OCI-M2 (cell line): ENCODE measurements around the gene GOLPH3.
"Not testable (repeated sequence)": the region's sequence is repeated elsewhere in the genome, so short reads cannot be mapped to it uniquely, and the experiment has no call there.

Source experiments
- DNase-seq: peaks from one replicate; lab custom pipeline; 2025; ENCODE audit not compliant: unreplicated experiment; lab: John Stamatoyannopoulos, UW

GOLPH3 gene

DNA sequence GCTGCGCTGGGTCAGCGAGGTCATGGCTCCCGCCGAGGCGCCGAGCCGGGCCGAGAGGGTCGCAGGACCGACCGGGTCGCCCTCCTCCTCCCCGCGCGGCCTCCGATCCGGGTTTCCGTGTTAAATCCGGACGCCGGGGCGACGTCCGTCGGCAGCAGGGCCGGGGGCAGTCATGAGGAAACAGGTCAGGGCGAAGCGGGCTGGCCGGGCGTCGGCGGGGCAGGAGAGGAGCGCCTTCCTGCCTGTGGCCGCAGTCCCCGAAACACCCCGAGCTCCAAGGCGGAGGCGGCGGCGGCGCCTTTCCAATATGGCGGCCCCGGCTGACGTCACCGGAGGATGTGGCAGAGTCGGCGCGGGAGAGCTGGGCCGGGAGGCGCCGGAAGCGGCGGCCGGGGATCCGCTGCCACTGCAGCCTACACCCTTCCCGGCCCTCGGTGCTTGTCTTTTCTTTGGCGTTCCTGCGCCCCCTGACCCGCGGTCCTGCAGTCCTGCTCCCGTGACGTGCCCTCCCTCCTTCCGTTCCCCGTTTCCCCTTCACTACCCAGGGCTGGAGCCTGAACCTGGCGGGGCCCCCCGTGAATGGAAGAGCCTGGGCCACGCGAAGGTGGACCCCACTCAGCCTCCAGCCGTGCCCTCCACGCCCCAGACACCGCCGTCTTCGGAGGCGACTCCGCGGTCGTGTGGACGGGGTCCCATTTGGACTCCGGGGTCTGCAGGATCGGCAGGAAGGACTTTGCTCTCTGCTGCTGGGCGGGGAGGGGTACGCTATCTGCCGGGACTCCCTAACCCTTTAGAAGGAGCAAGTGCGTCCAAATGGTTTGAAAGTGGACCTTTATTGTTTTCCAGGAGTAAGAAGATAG is at the start of gene GOLPH3:
Gene GOLPH3, minus strand, starts transcription at position 309 of the 860 bp plus-strand sequence. Its CDS starts 285 bp downstream, at position 24.
- peak; percentile 17 for DNase-seq

DNA sequence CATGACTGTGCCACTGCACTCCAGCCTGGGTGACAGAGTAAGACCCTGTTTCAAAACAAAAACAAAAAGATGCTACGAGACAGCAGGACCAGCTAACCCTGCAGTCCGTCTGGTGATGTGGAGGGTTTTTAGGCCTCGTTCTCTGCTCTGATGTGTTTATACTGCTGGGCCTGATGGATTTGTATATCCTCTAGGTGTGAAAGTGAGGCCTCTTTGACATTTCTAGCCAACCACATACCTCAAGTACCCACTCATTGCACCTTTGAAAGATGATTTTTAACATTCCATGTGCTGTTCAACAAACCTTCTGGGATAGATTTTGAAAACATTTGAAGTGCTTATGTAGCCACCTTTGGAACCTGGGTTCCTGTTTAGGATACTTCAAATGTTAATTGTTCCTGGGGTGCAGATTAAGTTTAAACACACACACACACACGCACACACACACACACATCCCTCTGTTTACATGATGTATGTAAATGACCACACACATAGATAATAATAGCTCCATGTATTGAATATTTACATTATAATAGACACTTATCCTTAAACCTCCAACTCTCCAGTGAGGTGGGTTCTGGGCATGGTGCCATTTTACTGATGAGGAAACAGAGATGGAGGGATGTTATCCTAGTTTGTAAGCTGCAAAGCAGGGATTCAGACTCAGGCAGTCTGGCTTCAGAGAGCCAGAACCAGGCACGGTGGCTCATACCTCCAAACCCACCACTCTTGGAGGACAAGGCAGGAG is 48.8 kb upstream of the GOLPH3 start:
- DNase-seq: no peak

DNA sequence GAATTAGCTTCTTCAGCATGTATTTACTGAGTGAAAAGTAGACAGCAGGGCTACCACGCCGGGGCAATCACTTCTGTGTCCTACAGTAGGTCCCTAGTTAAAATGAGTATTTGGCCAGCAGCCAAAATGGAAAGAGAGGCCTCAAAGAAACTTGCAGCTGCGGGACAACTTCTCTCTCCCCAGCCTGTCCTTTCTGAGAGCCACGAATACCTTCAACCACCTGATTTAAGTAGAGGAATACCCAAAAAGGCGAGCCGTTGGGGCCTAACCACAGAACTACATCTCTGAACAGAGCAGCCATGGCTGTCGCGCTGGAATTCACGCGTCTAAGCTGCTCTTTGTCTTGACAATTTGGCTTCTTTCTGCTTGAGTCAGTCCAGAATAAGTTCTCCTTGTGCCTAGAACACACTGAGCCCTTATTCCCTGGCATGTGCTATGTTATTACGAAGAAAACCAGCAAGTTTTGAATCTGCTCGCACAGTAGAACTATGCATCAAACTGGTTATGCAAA is 43.8 kb upstream of the GOLPH3 start:
- no peak for DNase-seq

DNA sequence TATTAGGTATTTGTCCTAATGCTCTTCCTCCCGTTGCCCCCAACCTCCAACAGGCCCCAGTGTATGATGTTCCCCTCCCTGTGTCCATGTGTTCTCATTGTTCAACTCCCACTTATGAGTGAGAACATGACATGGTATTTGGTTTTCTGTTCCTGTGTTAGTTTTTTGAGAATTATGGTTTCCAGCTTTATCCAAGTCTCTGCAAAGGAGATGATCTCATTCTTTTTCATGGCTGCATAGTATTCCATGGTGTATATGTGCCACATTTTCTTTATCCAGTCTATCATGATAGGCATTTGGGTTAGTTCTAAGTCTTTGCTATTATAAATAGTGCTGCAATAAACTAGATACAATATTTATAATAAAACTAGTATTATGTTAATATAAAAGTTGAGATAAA is 40.2 kb upstream of the GOLPH3 start:
- DNase-seq: not testable (repeated sequence)

DNA sequence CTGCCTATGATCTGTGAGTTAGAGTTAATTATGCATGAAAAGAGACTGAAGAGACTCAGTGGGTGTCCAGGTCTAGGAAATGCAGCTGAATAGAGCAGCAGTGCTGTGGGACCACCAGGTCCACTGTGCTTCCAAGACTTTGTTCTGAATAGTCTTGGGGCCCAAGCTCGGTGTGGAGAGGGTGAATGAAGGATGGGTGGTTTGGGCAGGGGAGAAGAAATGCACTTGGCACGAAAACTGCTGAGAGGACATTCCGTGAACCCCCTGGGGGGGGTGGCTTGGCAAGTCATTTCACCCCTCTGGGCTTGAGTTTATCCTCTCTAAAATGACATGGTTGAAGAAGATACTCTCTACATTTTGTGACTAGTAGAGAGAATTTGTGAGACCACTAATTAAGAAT is 36.0 kb upstream of the GOLPH3 start:
- no peak for DNase-seq

DNA sequence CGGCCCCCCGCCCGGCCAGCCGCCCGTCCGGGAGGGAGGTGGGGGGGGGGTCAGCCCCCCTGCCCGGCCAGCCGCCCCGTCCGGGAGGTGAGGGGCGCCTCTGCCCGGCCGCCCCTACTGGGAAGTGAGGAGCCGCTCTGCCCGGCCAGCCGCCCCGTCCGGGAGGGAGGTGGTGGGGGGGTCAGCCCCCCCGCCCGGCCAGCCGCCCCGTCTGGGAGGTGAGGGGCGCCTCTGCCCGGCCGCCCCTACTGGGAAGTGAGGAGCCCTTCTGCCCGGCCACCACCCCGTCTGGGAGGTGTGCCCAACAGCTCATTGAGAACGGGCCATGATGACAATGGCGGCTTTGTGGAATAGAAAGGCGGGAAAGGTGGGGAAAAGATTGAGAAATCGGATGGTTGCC is 34.7 kb upstream of the GOLPH3 start:
- not testable (repeated sequence) for DNase-seq

DNA sequence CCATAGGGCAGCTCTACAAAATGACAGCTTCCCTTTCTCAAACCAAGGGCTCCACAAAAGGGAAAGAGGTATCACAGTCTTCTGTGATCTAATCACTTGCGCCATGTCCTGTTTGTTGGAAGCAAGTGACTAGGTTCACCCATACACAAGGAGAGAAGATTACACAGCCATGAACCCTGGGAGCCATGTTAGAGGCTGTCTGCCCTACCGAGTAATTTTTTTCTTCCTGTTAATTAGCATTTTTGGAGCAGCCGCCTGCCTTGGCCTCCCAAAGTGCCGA is 33.2 kb upstream of the GOLPH3 start:
- no peak for DNase-seq

DNA sequence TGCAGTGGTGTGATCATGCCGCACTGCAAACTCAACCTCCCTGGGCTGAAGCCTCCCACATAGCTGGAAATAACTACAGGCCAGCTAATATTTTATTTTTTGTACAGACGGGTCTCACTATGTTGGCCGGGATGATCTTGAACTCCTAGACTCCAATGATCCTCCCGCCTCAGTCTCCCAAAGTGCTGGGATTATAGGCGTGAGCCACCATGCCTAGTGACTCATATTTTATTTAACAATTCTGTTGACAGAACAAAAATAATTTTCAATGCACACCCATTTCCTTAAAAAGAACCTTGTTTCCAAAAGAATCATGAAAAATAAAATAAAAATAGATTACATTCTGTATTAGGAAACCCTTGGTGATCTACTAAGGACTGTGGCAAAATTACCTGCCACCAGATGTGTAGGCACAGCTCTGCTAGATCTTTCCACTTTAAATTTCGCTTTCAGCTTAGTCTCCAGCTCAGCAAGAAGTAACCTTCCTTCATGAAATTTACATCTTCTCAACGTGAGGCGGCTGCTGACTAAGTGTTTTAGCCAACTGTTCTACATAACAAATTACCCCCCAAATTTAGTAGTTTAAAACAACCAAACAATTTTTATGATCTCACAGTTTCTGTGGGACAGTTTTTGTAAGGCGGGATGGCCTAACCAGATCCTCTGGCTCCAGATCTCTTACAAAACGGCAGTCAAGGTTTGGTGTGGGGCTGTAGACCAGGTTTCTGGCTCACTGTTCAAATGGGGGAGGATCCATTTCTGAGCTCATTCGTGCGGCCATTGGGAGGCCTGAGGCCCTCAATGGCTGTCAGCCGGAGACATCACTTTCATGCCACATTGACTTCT is 32.6 kb upstream of the GOLPH3 start:
- no peak for DNase-seq

DNA sequence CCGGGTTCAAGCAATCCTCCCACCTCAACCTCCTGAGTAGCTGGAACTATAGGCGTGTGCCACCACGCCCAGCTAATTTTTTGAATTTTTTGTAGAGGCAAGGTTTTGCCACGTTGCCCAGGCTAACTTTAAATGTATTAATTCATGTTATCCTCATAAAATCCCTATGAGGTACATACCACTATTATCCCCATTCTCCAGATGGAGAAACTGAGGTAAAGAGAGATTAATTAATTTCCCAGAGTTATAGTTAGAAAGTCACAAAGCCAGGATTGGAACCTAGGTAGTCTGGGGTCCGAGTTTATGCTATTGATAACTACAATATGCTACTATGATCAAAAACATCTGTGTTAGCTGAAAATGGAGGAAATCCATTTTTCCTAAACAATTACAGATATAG is 31.9 kb upstream of the GOLPH3 start:
- DNase-seq: no peak

DNA sequence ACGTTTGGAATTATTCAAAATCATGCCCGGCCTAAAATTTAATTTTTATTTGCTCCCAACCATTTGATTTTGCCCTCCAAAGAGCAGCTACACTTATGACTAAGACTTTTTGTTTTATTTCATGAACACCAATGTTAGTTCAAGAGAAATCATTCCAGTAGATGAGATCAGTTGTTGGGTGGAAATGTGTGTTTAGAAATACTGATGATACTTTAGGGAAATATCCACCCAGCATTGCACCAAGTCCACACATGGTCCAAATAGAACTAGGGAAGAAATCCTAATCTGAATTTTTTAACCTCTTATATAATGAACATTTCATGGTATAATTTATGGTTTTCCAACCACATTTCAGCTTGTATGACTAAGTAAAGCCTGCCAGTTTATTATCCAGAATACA is 28.3 kb upstream of the GOLPH3 start:
- no peak for DNase-seq

DNA sequence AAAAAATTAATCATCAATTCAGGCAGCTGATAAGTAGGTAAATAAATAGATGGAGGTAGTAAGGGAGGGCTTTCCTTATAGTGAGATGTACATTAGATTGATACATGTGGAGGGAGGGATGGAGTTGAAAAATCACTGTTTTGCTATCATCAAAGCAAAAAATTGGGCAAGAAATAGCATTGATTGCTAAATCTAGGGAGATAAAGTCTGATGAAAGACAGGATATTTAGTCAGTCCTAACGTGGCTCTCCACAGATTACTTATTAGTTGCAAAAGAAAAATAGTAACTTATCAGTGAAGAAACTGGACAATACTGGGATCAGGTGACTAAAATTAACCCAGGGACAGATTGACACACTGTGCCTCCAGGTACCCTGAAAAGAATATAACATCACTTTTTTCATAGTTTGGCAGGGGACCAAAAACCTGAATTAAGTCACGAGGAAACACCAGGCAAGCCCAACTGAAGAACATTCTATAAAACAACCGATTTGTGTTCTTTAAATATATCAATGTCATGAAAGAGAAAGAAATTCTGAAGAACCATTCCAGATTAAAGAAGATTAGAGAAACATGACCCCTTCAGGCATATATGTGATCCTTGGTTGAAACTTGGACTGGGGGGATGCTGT is 27.1 kb upstream of the GOLPH3 start:
- no peak for DNase-seq

DNA sequence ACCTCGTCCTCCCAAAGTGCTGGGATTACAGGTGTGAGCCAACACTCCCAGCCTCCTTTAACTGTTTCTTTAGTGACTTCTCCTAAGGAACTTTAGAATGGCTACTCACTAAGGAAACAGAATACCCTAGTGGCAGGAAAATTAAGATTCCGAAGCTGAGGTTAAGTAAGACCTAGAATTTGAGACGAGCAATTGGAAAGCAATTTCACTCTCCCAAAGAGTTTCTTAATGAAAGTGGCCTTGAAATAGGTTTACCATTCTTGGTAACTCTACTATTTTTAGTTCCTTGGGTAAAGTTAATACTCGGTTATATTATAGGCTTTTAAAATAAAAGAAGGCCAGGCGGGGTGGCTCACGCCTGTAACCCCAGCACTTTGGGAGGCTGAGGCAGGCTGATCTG is 22.9 kb upstream of the GOLPH3 start:
- DNase-seq: no peak

DNA sequence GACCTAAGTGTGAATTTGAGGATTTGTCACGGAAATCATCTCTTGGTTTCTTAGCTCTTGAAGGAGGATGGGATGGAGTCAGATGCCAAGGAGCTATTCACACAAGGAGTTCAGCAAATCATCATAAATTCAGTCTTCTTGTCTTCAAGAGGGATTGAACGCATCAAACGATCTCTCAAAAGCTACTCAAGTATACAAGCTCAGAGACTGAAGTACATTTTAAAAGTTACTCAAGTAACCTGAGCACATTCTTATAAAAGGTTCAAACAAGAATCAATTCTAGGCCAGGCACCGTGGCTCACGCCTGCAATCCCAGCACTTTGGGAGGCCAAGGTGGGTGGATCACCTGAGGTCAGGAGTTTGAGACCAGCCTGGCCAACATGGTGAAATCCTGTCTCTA is 21.1 kb upstream of the GOLPH3 start:
- DNase-seq: no peak

DNA sequence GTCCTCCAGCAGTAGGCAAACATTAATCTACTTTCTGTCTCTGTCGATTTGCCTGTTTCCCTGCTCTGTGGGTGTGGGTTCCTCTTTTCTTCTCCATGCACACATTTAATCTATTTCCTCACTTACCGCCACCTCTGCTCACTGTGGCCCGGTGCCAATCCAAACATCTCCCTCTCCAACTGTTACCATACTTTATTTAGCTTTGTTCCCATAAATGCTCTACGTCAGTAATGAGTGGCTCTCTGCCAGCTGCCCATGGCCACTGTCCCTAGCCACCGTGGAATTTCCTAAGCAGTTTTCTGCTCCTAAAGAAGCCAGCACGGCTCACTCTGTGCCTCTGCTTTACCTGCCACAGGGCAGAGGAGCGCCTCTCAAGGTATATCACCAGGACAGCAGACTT is 19.5 kb upstream of the GOLPH3 start:
- no peak for DNase-seq

DNA sequence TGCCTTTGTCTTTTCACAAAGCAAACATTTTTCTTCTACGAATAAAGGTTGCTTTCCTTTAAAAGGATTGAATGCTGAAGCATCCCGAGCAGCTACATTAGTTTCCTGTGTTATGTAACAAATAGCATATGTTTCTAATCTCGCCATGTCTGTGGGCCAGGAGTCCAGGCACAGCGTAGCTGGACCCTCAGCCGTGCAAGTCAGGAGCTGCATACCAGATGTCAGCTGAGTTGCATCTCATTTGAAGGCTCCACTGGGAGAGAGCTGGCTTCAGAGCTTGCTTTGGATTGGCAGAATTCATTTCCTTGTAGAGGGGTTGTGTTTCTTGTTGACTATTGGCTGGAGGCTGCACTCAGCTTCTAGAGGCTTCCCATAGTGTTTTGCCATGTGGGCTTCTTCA is 16.0 kb upstream of the GOLPH3 start:
- DNase-seq: no peak

DNA sequence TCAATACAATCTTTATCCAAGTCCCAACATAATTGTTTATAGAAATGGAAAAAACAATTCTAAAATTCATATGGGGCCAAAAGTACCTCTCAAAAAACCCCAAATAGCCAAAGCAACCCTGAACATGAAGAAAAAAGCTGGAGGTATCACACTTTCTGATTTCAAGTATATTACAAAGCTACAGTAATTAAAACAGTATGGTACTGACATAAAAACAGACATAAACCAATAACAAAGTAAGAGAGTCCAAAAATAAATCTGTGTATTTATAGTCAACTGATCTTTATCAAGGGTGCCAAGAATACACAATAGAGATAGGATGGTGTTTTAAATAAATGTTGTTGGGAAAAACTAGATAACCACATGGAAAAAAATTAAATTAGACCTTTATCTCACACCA is 13.6 kb upstream of the GOLPH3 start:
- no peak for DNase-seq

DNA sequence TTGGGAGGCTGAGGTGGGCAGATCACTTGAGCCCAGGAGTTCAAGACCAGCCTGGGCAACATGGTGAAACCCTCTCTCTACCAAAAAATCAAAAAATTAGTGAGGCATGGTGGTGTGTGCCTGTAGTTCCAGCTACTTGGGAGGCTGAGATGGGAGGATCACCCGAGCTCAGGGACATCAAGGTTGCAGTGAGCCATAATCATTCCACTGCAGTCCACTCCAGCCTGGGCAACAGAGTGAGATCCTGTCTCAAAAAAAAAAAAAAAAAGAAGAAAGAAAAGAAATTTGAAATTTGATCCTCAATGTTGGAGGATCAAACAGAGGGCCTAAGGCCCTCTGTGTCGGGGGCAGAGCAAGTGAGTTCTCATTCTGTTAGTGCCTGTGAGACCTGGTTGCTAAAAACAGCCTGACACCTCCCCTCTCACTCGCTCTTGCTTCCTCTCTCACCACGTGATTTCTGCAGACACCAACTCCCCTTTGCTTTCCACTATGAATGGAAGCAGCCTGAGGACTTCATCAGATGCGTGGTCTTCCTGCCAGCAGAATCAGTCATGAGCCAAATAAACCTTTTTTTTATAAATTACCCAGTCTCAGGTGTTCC is 8.4 kb upstream of the GOLPH3 start:
- DNase-seq: no peak

DNA sequence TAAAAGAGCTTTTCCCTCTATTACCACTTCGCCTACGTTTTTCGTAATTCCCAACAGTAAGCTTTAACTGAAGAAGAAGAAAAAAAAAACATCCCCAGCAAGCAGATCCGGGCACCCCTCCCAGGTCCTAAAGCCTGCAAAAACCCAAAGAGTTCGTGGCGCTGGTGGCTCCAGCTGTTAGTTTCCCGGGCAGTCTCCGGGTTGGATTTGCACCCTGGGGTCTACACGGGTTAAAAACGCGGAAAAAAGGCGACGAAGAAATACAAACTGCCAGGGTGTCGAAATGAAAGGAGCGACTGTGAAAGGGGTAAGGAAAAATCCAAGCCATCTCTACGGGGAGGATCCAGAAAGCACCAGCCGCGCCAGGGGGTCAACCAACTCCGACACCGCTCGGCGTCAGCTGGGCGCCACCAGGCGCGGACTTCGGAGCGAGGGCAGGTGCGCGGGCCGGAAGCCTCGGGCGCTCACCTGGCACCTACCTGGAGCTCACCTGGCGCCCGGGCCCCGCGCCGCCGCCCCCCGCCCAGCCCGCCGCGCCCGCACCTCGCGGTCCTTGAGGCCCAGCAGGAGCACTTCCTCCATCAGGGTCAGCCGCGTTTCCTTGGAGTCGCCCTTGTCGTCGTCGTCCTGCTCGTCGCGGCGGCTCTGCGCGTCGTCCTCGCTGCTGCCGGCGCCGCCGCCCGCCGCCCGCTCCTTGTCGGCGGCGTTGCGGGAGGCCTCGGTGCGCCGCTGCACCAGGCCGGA is 680 bp downstream of the GOLPH3 start:
- DNase-seq: no peak

DNA sequence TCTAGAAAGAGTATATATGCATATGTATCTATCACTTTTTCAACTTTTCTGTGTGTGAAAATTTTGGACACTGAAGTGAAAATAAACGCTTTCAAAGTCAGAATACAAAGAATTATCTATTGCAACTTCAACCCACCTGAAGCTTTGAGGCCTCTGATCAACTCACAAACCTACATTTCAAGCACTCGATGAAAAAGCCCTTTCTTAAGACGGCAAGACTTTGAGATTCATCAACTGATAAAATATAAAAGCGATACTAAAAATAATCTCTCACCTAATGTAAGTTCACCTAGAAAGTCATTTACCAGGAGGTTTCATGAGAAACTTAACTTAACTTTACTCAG is 1.2 kb downstream of the GOLPH3 start:
- DNase-seq: no peak
